GM21723 (cell line): ENCODE data around the gene BCL11A.
A peak's percentile ranks its signal among the peaks of the same experiment; 100 is the strongest.

Source experiments
- ATAC-seq: cut with Tn5 transposase; IDR thresholded peaks from one replicate; pipeline ENCODE4 v1.9.1; 2021; ENCODE audit warnings: mild to moderate bottlenecking, moderate library complexity; ENCODE audit not compliant: unreplicated experiment

Gene BCL11A

GRCh38 chr2:60470340-60470739 lies 83.1 kb downstream of the BCL11A start:
- ATAC-seq: no peak

GRCh38 chr2:60469536-60470317 lies 83.7 kb downstream of the BCL11A start:
- no peak for ATAC-seq

- no peak for ATAC-seq
Measured at GRCh38 chr2:60468382-60469085, 84.9 kb downstream of the BCL11A start.

GRCh38 chr2:60466161-60466702 lies 87.2 kb downstream of the BCL11A start:
- no peak for ATAC-seq

GRCh38 chr2:60465736-60466135 lies 87.7 kb downstream of the BCL11A start:
- ATAC-seq: no peak

- no peak for ATAC-seq
Measured at GRCh38 chr2:60463249-60463648, 90.2 kb downstream of the BCL11A start.

- no peak for ATAC-seq
Measured at GRCh38 chr2:60461421-60462108, 91.9 kb downstream of the BCL11A start.

- ATAC-seq: no peak
Measured at GRCh38 chr2:60460577-60461420, 92.7 kb downstream of the BCL11A start.

GRCh38 chr2:60459851-60460250 lies 93.6 kb downstream of the BCL11A start:
- ATAC-seq: no peak

GRCh38 chr2:60456115-60456770 lies 97.2 kb downstream of the BCL11A start:
- no peak for ATAC-seq

- no peak for ATAC-seq
Measured at GRCh38 chr2:60453872-60454271, 99.6 kb downstream of the BCL11A start.

- ATAC-seq: no peak
Measured at GRCh38 chr2:60453301-60453700, 100.2 kb downstream of the BCL11A start.

- ATAC-seq: no peak
Measured at GRCh38 chr2:60450488-60450887, 103.0 kb downstream of the BCL11A start.

GRCh38 chr2:60447943-60448342 lies 105.5 kb downstream of the BCL11A start:
- ATAC-seq: no peak

GRCh38 chr2:60446413-60447267 lies 106.8 kb downstream of the BCL11A start:
- peak; percentile 87 for ATAC-seq

- no peak for ATAC-seq
Measured at GRCh38 chr2:60445684-60446179, 107.7 kb downstream of the BCL11A start.

GRCh38 chr2:60442608-60443007 lies 110.8 kb downstream of the BCL11A start:
- no peak for ATAC-seq

GRCh38 chr2:60441800-60442199 lies 111.7 kb downstream of the BCL11A start:
- no peak for ATAC-seq

- no peak for ATAC-seq
Measured at GRCh38 chr2:60440767-60441163, 112.7 kb downstream of the BCL11A start.
